ENCODE measurements around the gene CLIP2.

The CLIP2 gene

GRCh38 chr7:74267756-74268565, 21.2 kb upstream of the CLIP2 start:
- no peaks in the 10 kb centered on the region for H3K9me3 ChIP-seq (replicated peaks; ENCODE audit: insufficient read depth, low read length)
- H3K79me2 ChIP-seq (ENCODE audit: low read length) = no peaks in the 10 kb centered on the region
- no peak for DNase-seq
- H3K4me2 ChIP-seq (ENCODE audit: low read depth, low read length) = no peak overlapping the region
- H3K36me3 ChIP-seq (replicated peaks; ENCODE audit: insufficient read depth, low read length) = no peaks in the 10 kb centered on the region
- H4K20me1 ChIP-seq (ENCODE audit: insufficient read depth, low read length) = no peaks in the 10 kb centered on the region
- H3K27me3 ChIP-seq (replicated peaks; ENCODE audit: insufficient read depth, low read length) = 0 out of 2 replicates have a peak, but pooled peaks cover 5% of the 10 kb centered on the region
- no peak for TF ChIP-seq EZH2phosphoT487 (IDR thresholded peaks at IDR 0.05; ENCODE audit: low read length)
- TF ChIP-seq CTCF (IDR thresholded peaks at IDR 0.05; ENCODE audit: low read length) = no peak
- TF ChIP-seq EZH2 (optimal IDR thresholded peaks at IDR 0.05; ENCODE audit: low read depth, low read length) = no peak
- no peak overlapping the region for H2AFZ ChIP-seq (ENCODE audit: low read length)
- no peak overlapping the region for H3K9ac ChIP-seq (ENCODE audit: low read length)
- no peaks in the 10 kb centered on the region for H3K9me2 ChIP-seq (replicated peaks; ENCODE audit: insufficient read depth, low read length)
- H3F3A ChIP-seq (ENCODE audit: insufficient read depth, low read length) = no peaks in the 10 kb centered on the region
- no peak overlapping the region for H3K27ac ChIP-seq (ENCODE audit: low read length)
- H3K4me3 ChIP-seq (ENCODE audit: low read length) = no peak overlapping the region
- H3K4me1 ChIP-seq (ENCODE audit: low read length) = no peaks in the 10 kb centered on the region

- Histone ChIP-seq H3F3A (ENCODE audit: insufficient read depth, low read length) (no peaks in the 10 kb centered on the region), H3K36me3 (replicated peaks; ENCODE audit: insufficient read depth, low read length) (no peaks in the 10 kb centered on the region), H3K9me2 (replicated peaks; ENCODE audit: insufficient read depth, low read length) (no peaks in the 10 kb centered on the region), H3K9ac (ENCODE audit: low read length) (no peak overlapping the region), H3K27ac (ENCODE audit: low read length) (no peak overlapping the region), H2AFZ (ENCODE audit: low read length) (peak overlapping the region; percentile 95), H3K79me2 (ENCODE audit: low read length) (no peaks in the 10 kb centered on the region), H3K27me3 (replicated peaks; ENCODE audit: insufficient read depth, low read length) (no peaks in the 10 kb centered on the region), H3K4me1 (ENCODE audit: low read length) (no peaks in the 10 kb centered on the region), H3K4me3 (ENCODE audit: low read length) (peak overlapping the region; percentile 82), H3K9me3 (replicated peaks; ENCODE audit: insufficient read depth, low read length) (no peaks in the 10 kb centered on the region), H3K4me2 (ENCODE audit: low read depth, low read length) (peak overlapping the region; percentile 86), H4K20me1 (ENCODE audit: insufficient read depth, low read length) (no peaks in the 10 kb centered on the region)
- TF ChIP-seq CTCF (IDR thresholded peaks at IDR 0.05; ENCODE audit: low read length) (no peak), EZH2phosphoT487 (IDR thresholded peaks at IDR 0.05; ENCODE audit: low read length) (no peak), EZH2 (optimal IDR thresholded peaks at IDR 0.05; ENCODE audit: low read depth, low read length) (no peak)
- DNase-seq = peak; percentile 65
Observed at GRCh38 chr7:74269757-74270277, 19.4 kb upstream of the CLIP2 start.

GRCh38 chr7:74271742-74272141, 17.5 kb upstream of the CLIP2 start:
- H4K20me1 ChIP-seq (ENCODE audit: insufficient read depth, low read length) = no peaks in the 10 kb centered on the region
- peak; percentile 24 for DNase-seq
- no peak overlapping the region for H3K9ac ChIP-seq (ENCODE audit: low read length)
- H3K27me3 ChIP-seq (replicated peaks; ENCODE audit: insufficient read depth, low read length) = no peaks in the 10 kb centered on the region
- no peaks in the 10 kb centered on the region for H3K9me3 ChIP-seq (replicated peaks; ENCODE audit: insufficient read depth, low read length)
- H2AFZ ChIP-seq (ENCODE audit: low read length) = no peak overlapping the region
- peak overlapping the region; percentile 8; the same call in 1 of the 2 replicates for H3K4me2 ChIP-seq (ENCODE audit: low read depth, low read length)
- TF ChIP-seq EZH2phosphoT487 (IDR thresholded peaks at IDR 0.05; ENCODE audit: low read length) = no peak
- no peak for TF ChIP-seq EZH2 (optimal IDR thresholded peaks at IDR 0.05; ENCODE audit: low read depth, low read length)
- no peak for TF ChIP-seq CTCF (IDR thresholded peaks at IDR 0.05; ENCODE audit: low read length)
- H3K4me1 ChIP-seq (ENCODE audit: low read length) = no peaks in the 10 kb centered on the region
- H3K4me3 ChIP-seq (ENCODE audit: low read length) = no peak overlapping the region
- no peaks in the 10 kb centered on the region for H3F3A ChIP-seq (ENCODE audit: insufficient read depth, low read length)
- no peaks in the 10 kb centered on the region for H3K9me2 ChIP-seq (replicated peaks; ENCODE audit: insufficient read depth, low read length)
- no peak overlapping the region for H3K27ac ChIP-seq (ENCODE audit: low read length)
- H3K36me3 ChIP-seq (replicated peaks; ENCODE audit: insufficient read depth, low read length) = no peaks in the 10 kb centered on the region
- no peaks in the 10 kb centered on the region for H3K79me2 ChIP-seq (ENCODE audit: low read length)

Measured in MM.1S (cell line).